EH (cell line): ENCODE results near the gene GTPBP8.
A peak's percentile ranks its signal among the peaks of the same experiment; 100 is the strongest.

Experiments
- DNase-seq: peaks from one replicate; pipeline ENCODE4 v3.0.0-alpha.2; 2015; ENCODE audit warnings: low read depth

The GTPBP8 gene

DNA sequence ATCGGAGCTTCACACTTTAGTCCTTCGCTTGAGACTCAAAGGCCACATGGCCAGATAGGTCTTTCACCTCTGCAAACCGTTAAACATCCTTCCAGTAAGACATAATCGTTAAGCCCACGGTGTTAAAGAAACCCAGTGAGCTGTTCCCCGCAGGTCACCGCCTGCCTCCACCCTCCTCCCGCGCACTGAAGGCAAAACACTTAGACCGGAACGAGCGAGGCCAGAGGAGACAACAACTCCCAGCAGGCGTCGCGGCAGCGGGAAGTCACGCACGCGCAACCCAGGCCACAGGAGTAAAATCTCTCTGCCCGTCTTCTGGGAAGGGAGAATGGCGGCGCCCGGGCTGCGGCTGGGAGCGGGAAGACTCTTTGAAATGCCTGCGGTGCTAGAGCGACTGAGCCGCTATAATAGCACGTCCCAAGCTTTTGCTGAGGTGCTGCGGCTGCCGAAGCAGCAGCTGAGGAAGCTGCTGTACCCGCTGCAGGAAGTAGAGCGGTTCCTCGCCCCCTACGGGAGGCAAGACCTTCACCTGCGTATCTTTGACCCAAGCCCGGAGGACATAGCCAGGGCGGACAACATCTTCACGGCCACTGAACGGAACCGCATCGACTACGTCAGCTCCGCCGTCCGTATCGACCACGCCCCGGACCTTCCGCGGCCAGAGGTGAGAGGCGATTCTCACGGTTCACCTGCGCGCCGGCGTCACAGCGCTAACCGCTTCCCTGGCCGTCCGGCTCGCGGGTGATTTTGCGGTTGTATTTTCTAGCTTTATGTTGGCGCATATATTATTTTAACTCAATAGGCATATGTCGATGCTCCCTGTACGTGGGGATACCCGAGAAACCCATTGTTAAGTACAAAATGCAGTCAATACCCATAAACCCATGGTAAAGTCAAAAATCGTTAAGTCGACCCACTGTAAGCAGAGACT lies at the start of gene GTPBP8:
GTPBP8 (plus strand) TSS at position 313 of the 931 bp plus-strand sequence; CDS start at position 329, 16 bp downstream.
- peak; percentile 86 for DNase-seq

DNA sequence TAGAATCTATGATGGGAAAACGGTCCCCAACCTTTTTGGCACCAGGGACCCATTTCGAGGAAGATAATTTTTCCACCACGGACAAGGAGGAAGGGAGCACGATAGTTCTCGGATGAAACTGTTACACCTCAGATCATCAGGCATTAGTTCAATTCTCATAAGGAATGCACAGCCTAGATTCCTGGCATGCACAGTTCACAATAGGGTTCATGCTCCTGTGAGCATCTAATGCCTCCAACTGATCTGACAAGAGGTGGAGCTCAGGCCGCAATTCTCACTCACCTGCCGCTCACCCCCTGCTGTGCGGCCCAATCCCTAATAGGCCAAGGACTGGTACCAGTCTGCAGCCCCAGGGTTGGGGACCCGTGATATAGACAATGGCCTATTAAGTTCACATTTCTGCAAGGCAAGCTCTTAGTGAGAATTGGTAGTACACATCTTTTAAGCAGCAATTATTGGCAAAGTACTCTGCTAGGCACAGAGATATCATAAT lies 42.4 kb upstream of the GTPBP8 start:
- DNase-seq = no peak

DNA sequence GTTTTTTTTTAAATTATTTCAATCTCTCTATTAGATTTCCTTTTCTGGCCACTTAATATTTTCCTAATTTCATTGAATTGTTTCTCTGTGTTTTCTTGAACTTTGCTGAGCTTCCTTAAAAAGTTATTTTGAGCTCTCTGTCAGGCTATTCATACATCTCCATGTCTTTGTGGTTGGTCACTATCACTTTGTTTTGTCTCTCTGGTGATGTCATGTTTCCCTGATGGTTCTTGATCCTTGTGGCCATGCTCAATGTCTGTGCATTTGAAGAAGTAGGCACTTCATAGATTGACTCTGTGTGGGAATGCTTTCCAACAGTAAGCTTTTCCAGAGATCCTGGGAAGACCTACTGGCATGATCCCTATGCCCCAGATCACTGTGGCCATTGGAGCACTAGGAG lies 34.4 kb upstream of the GTPBP8 start:
- DNase-seq = no peak

DNA sequence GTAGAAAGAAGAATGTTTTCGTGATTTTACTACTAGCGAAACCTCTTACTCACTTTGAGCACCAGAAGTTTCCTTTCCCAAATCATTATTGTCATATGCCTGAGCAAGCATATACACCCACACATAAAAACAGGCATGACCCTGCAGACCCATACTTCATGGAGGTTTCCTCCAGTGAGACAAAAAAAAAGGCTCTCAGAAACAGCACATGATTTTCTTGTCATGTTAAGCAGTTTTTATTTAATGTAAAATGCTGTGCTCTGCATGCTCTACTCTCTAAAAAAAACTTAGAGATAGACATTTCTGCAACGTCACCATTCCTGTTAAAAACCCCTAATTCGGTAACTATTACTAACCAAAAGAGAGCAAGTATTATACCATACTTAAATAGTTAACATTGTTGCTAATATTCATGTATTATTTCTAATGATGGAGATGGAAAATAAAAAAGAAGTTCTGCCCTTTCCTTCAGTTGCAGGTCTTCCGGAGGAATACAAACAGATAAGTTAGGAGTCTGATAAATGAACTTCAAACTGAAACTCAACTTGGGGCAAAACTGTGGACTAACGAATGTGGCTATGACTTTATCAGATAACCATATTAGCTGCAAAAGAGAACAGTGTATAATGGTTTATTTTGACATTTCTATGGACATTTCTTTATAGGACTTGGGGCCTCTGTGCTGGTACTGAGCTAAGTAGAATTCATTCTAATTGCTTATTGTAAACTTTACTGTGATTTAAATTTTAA lies 31.8 kb upstream of the GTPBP8 start:
- DNase-seq = no peak

DNA sequence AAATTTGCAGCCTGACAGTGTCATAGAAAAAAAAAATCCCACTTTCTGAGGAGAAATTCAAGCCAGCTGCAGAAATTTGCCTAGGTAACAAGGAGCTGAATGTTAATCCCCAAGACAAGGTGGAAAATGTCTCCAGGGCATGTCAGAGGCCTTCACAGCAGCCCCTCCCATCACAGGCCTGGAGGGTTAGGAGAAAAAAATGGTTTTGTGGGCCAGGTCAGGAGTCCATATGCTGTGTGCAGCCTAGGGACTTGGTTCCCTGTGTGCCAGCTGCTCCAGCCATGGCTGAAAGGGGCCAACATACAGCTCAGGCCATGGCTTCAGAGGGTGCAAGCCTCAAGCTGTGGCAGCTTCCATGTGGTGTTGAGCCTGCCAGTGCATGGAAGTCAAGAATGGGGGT lies 27.1 kb upstream of the GTPBP8 start:
- DNase-seq = no peak

DNA sequence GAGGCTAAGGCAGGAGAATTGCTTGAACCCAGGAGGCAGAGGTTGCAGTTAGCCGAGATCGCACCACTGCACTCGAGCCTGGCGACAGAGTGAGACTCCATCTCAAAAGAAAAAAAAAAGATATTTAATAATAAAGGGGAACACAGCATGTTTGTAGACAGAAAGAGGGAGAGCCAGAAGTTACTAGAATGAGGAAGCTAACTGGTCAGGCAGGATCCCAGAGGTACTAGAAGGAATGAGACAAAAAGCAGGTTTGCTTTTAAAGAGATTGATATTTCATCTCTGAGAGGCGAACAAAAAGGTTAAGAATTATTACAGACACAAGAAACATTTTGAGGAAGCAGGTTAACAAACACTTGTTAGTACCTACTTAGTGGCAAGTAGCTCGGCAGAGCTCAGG lies 25.1 kb upstream of the GTPBP8 start:
- DNase-seq = no peak

DNA sequence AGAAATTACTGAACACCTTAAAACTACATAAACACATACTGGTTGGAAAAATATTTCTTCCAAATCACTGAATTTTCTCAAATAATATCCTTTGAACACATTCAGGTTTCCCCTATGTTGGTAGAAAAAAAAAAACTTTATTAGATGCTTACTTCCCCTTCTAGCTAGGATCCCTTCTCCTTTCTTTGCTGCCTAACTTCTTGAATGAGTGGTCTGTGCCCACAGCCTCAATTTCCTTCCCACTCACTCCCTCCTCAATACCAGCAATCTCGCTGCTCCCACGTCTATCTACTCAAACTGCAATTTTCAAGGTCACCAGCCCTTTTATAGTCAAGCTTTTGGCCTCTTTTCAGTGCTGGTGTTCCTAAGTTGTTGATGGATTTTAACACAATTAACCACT lies 24.2 kb upstream of the GTPBP8 start:
- DNase-seq = no peak

DNA sequence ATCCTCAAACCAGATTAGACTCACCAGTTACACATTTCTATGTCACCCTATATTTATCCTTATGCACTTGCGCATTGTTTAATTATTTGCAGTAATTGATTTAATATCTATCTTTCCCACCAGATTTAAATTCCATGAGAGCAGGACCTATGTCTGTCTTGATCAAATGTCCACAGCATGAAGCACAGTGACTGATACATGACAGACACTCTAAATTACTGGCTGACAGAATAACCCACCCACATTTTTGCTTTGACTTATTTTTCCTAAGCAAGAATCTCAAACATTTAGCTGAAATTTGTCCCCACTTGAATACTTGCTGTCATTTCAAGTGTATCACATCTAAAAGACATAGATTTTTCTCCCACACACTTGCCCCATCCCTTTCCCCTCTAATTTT lies 23.4 kb upstream of the GTPBP8 start:
- DNase-seq = no peak

DNA sequence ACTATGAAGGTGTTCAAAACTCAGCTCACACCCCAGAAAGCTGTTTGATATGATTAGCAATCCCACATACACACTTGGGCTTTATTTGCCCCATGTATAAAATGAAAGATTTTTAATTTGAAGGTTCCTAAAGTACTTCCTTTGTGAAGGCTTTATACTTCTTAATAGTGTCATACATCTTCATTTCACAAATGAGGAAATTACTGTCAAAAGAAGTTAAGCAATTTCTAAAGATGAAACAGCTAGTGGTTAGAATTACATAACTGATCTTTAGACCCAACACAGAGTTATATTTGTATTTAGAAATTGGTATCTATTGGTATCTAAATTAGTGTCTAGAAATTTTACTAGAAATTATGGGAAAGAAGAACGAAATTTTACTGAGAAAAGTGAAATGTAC lies 23.0 kb upstream of the GTPBP8 start:
- DNase-seq = no peak

DNA sequence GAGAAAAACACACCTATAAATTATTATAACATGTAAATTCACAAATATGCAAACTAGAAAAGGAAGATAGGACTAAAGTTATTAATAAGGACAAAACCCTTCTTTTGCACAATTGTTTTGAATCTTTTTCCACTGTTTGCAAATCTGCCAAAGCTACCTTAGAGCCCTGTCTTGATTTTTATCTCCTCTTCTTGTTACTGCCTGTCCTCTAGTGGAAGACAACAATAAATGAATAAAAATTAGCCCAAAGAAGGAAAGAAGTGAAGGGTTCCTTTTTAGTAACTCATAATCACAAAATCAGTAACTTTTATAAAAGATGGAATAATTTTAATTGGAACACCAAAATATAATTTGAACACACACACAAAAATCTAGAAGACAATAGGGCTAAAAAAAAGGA lies 18.6 kb upstream of the GTPBP8 start:
- DNase-seq = no peak

DNA sequence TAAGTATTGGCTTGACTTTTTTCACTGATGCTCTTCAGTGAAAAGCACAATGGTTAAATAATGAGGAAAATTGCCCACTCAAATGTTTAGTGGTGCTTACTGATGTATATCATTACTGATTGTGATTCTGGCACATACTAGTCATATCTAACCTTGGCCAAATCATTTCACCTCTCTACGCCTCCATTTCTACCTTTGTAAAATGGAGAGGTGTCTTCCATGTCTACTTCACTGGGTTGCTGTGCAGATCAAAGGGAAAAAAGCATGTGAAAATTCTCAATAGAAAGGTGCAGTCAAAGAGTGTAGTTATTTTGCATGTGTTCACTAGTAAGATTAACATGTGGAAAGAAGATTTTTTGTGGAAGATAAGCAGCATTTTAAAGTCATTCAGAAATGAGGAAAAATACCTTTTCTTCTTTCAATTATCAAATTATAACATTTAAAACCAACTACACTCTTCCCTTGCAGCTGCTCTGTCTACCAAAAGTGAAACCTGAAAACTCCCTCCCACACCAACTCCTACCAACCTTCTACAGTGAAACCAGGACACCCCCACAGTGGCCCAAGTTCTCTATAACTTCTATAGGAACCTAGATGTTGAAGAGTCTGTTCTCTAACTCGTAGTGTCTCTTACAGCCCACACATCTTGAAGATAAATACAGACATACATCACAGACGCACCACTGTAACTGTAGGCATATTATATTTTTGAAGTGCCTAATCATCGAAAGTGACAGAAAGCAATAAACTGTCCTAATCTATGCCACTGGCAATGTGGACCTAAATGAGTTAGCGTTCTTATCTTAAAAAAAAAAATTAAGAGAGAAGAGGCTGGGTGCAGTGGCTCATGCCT lies 17.2 kb upstream of the GTPBP8 start:
- DNase-seq = no peak

DNA sequence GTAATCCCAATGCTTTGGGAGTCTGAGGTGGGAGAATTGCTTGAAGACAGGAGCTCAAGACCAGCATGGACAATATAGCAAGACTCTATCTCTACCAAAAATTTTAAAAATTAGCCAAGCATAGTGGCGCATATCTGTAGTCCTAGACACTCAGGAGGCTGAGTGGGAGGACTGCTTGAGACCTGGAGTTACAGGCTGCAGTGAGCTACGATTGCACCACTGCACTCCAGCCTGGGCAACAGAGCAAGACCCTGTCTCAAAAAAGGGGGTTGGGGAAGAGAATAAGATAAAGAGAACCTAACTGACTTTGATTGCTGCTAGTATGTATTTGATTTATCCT lies 16.6 kb upstream of the GTPBP8 start:
- DNase-seq = no peak

DNA sequence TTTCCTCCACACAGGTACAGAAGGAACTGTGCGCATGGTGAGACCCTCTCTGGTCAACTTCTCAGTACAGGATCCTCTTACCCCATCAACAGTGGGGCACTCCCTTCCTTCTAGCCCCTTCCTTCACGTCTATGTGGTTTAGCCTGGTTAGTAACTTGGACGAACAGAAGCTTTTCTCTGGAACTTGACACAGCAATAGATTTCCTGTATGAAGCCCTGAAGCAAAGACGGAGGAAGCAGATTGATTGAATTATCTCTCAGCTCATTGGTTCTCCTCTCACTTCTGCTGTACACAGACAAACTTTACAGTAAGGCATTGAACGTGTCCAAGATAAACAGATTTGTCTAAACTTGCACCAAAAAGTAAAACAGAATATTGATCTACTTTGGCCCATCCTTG lies 15.9 kb upstream of the GTPBP8 start, which contains the start of gene CD200R1:
CD200R1 (minus strand) TSS at position 210 of the 400 bp plus-strand sequence. CDS start 246 bp downstream, outside the sequence.
- no peak for DNase-seq

DNA sequence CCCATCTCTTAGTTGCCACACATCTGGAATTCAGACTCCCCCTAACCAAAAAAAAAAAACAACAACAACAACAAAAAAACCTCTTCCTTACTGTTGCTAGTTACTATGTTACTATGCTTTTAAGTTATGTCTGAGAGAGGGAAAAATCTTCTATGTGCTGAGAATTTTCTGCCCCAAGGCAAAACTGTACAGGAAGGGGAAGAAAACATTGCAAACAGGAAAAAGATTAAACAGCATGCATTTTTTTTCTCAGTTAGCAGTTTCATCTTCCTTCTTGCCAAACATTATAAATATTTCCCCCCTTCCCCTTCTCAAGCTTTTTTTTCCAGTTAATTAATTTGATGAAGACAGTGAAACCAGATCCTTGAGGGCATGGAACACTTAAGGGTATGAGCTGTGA lies 14.8 kb upstream of the GTPBP8 start:
- peak; percentile 2 for DNase-seq

DNA sequence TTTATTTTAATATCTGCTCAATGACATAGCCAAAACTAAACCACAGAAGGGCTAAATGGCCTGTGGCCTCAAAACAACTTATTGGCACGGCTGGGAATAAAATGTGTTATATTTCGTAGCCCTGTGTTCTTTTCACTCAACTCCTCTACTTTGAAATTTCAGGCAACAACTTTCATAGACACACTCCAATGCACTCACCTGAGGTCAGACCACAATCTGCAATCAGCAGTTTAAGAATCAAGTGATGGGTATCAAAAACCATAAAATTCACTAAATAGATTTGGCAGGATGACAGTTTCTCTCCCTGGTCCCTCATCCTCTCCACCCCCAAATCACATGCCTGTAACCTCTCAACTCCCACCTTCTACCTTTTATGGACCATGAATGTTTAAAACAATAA lies 13.8 kb upstream of the GTPBP8 start:
- DNase-seq = no peak

DNA sequence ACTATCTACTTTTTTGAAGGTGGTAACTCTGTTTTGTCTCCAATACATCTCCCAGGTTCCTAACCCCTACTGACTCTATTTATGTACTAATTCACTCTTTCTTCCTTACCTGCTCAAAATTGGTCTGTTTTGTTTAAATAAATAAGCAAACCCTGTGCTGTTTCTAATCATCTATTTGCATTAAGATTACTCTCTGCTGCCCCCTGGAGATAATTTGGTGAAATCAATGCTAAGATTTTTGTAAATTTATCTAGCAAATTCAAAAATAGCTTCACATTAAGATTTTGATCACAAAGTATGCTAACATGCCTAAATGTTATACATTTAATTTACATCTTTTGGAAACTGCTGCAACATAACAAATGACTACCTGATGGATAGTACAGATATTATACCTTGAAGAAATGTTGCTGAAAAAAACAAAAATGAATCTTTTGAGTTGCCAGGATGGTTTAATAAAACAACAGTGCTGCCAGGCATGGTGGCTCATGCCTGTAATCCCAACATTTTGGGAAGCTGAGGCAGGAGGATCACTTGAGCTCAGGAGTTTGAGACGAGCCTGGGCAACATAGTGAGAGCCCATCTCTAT lies 11.4 kb upstream of the GTPBP8 start:
- peak; percentile 45 for DNase-seq

DNA sequence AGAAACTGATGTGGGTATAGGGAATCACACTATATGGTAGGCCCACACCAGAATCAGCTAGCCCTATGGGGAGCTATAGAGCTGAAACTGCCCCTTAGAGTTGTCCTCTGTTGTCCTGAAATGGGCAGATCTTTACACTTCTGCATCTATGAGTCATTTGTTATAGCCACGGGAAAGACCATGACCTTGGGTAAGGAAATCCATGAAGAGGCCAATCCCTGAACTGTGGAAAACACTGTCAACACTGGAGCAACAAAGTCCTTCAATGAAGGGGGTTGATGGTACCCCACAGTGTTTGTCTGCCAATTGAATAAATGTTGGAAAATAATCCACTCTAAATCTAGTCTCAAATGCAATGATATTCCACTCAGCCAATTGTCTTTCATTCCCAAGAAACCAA lies 10.7 kb upstream of the GTPBP8 start:
- peak; percentile 9 for DNase-seq

DNA sequence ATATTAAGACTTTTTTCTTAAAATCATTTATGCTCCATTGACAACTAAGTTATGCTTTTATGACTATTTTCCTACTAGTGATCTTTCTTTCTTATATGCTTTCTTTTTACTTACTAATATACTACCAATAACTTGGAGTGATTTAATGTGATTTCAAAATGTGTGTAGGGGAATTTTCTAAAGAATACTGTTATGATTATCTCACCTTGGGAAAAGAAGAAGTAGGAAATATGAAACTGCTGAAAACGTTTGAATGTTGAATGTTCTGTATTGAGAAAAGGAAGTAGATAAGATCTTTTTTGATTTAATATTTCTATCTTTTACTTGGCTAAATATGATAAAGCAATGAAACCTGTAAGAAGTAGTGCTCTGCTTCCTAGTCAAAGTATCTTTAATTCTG lies 8.1 kb upstream of the GTPBP8 start:
- no peak for DNase-seq

DNA sequence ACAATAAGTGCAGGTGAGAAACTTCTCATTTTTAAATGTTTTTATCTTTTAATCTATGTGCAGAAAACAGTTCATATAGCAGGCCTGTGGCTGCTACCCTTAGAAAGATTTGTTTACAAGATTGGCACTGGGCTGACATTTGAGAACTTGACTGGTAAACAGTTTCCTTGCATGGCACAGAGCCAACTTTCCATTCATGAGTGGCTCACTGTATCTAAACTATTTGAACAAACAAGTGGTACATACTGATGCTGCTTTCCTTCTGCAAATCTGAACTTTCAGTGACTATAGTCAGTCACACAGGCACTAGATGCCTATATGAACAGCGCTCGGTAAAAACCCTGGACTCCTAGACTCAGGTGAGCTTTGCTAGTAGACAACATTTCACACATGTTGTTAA lies 6.3 kb upstream of the GTPBP8 start:
- DNase-seq = no peak

DNA sequence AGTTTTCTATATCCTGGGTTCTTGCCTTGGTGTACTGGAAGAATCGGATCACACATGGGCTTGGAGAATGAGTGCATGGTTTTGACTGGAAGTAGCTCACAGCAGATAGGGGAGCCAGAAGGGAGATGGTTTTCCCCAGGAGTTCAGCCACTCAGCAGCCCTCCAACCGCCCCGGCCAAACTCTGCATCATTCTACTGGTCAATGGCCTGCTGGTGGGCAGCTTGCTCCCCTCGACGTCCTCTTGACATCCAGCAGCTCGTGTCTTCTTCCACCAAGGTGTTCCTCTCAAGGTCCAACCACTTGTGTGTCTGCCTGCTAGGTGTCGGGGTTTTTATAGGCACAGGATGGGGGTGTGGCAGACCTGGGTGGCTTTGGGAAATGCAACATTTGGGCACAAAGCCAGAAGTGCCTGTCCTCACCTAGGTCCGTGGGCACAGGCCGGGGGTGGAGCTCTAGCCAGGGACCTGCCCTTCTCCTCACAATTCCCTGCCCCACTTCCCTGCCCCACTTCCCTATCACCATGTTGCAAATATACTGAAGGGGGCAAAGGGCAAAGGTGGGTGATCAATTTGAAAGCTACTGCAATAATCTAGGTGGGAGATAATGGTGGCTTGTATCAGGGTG lies 3.0 kb upstream of the GTPBP8 start:
- DNase-seq = no peak

DNA sequence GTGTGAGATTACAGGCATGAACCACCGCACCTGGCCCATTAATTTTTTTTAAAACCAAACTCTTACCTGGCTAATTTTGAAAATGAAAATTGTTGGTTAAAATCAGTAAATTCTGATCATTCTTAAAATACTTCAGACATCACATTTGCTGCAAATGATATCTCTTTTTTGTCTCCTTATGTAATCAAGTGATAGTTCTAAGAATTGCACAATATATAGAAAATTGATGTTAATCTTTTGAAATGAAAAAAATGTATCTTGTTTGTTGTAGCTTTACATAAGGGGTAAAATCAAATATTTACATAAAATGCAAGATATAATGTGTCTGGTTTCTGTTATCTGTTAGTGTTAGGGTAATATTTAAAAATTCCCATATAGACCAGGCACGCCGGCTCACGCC lies 5.0 kb downstream of the GTPBP8 start:
- DNase-seq = no peak
